Measurements from ENCODE around the gene SPRR2D. TPM values are rescaled to one million over a fixed set of nuclear protein-coding genes. Genes with fewer than 3 reads are reported as not detected.

The SPRR2D gene
- total and polyA plus RNA-seq, 2 of the 4 experiments (the other 2 are of a cell fraction), result not detected

DNA sequence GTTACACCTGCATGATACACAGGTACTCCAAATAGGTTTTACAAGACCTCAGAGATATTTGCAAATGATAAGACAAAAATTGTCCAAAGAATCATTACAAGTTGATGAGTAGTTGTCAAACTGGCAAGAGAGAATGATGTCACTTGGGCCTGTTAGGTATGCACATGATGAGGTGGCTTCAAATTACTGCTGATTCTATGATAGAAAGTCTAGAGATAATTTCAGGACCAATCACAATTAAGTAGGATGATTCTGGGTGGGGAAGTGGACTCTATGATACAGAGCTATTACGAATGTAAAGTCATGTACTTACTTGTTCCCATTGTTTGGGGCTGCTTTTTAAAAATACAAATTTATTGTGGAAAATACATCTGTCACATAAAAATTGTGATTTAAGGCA is 15.1 kb downstream of the SPRR2D start:
- in situ Hi-C loops (cut with MboI; ENCODE audit: low sequenced_read_pairs), result no loop called here
- CTCF ChIA-PET, result interaction anchor here (0.6 to 0.7 kb wide), 2 partner anchors 42 to 941 kb away, joined by 3 read pairs; no protein-coding TSS in a partner anchor
- ATAC-seq (ENCODE audit: low read depth) (no peak), DNase-seq (no peak)
- no peaks in the 10 kb centered on the region for H3K36me3 ChIP-seq (ENCODE audit: control insufficient read depth, insufficient read depth, low read length)
- H2AK5ac ChIP-seq (ENCODE audit: low read depth, low read length), result no peak overlapping the region
- no peak overlapping the region for H3K56ac ChIP-seq (ENCODE audit: extremely low read depth, insufficient read depth, low read length)
- H2BK120ac ChIP-seq (ENCODE audit: low read depth, low read length), result no peak overlapping the region
- intact Hi-C loops (cut with micrococcal nuclease), result no loop called here
- BruUV-seq (replicated peaks), result no TSS peak
- H3K23ac ChIP-seq (ENCODE audit: low read depth, low read length), result no peak overlapping the region
- H4K5ac ChIP-seq (ENCODE audit: low read depth, low read length), result no peak overlapping the region
- no peak overlapping the region for H3K14ac ChIP-seq (replicated peaks; ENCODE audit: low read depth, low read length)
- no peaks in the 10 kb centered on the region for H3K27me3 ChIP-seq (ENCODE audit: control insufficient read depth, insufficient read depth, low read length)
- H3K4me1 ChIP-seq (ENCODE audit: control insufficient read depth, insufficient read depth, low read length), result no peaks in the 10 kb centered on the region
- no peak overlapping the region for H4K8ac ChIP-seq (ENCODE audit: low read depth in 2 of 2, low read length in 2 of 2)
- no peaks in the 10 kb centered on the region for H3K9me3 ChIP-seq (ENCODE audit: control insufficient read depth, insufficient read depth, low read length)
- H2BK5ac ChIP-seq (ENCODE audit: low read depth, low read length, poor library complexity, severe bottlenecking), result no peak overlapping the region
- no peaks in the 10 kb centered on the region for H4K20me1 ChIP-seq (ENCODE audit: insufficient read depth, low read length)
- H2BK20ac ChIP-seq (ENCODE audit: low read depth, low read length), result no peak overlapping the region
- no peak overlapping the region for H4K91ac ChIP-seq (ENCODE audit: insufficient read depth, low read depth, low read length)
- H3K4me2 ChIP-seq (ENCODE audit: low read depth, low read length), result no peak overlapping the region
- H3K9me1 ChIP-seq (ENCODE audit: insufficient read depth, low read length), result no peaks in the 10 kb centered on the region
- WGBS, 2 experiments (ENCODE audit: extremely low coverage in 2 of 2, insufficient read length in 1 of 2), result no CpG with 5 or more reads among the region's 1 CpG
- no peak overlapping the region for H2AK9ac ChIP-seq (replicated peaks; ENCODE audit: low read depth, low read length, poor library complexity)
- no peak overlapping the region for H3K18ac ChIP-seq (ENCODE audit: low read depth, low read length)
- H3K4me3 ChIP-seq (ENCODE audit: insufficient read depth, low read depth, low read length), result no peak overlapping the region
- no peak overlapping the region for H2AFZ ChIP-seq (replicated peaks; ENCODE audit: low read length, poor library complexity)
- no peaks in the 10 kb centered on the region for H3K79me1 ChIP-seq (ENCODE audit: low read depth in 1 of 2, low read length in 2 of 2)
- no peak overlapping the region for H2BK15ac ChIP-seq (ENCODE audit: low read depth, low read length)
- dilution Hi-C loops (cut with HindIII; ENCODE audit: low sequenced_read_pairs, unreplicated experiment), result no loop called here
- H3K4ac ChIP-seq (ENCODE audit: low read depth, low read length), result no peak overlapping the region
- POLR2A ChIA-PET (ENCODE audit: unreplicated experiment), result no interaction called here
- TF ChIP-seq RCOR1 (IDR thresholded peaks at IDR 0.05; ENCODE audit: insufficient replicate concordance, low read length), result no peak
- TF ChIP-seq, protein P1, sequence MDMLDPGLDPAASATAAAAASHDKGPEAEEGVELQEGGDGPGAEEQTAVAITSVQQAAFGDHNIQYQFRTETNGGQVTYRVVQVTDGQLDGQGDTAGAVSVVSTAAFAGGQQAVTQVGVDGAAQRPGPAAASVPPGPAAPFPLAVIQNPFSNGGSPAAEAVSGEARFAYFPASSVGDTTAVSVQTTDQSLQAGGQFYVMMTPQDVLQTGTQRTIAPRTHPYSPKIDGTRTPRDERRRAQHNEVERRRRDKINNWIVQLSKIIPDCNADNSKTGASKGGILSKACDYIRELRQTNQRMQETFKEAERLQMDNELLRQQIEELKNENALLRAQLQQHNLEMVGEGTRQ (IDR thresholded peaks at IDR 0.05; ENCODE audit: low read depth, low read length), result no peak
- TF ChIP-seq, protein P2, sequence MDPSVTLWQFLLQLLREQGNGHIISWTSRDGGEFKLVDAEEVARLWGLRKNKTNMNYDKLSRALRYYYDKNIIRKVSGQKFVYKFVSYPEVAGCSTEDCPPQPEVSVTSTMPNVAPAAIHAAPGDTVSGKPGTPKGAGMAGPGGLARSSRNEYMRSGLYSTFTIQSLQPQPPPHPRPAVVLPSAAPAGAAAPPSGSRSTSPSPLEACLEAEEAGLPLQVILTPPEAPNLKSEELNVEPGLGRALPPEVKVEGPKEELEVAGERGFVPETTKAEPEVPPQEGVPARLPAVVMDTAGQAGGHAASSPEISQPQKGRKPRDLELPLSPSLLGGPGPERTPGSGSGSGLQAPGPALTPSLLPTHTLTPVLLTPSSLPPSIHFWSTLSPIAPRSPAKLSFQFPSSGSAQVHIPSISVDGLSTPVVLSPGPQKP (IDR thresholded peaks at IDR 0.05; ENCODE audit: borderline replicate concordance, low read depth, low read length), result no peak
- TF ChIP-seq CEBPB (IDR thresholded peaks at IDR 0.05; ENCODE audit: low read depth, low read length), result no peak
- TF ChIP-seq MXI1 (IDR thresholded peaks at IDR 0.05; ENCODE audit: borderline replicate concordance, low read depth, low read length), result no peak
- TF ChIP-seq MAZ (IDR thresholded peaks at IDR 0.05; ENCODE audit: borderline replicate concordance, low read depth, low read length), result no peak
- TF ChIP-seq FOS (IDR thresholded peaks at IDR 0.05; ENCODE audit: low read depth, low read length), result no peak
- TF ChIP-seq MAFK (IDR thresholded peaks at IDR 0.05; ENCODE audit: low read depth, low read length), result no peak
- no peak for TF ChIP-seq CHD1 (IDR thresholded peaks at IDR 0.05; ENCODE audit: low read depth, low read length)
- no peak for TF ChIP-seq RFX5 (IDR thresholded peaks at IDR 0.05; ENCODE audit: low read depth, low read length)
- TF ChIP-seq RAD21 (IDR thresholded peaks at IDR 0.05; ENCODE audit: low read length), result no peak
- TF ChIP-seq POLR2A (IDR thresholded peaks at IDR 0.05; ENCODE audit: low read depth, low read length), result no peak
- TF ChIP-seq NFE2L2 (IDR thresholded peaks at IDR 0.05; ENCODE audit: low read depth, low read length), result no peak
- TF ChIP-seq, protein P3, sequence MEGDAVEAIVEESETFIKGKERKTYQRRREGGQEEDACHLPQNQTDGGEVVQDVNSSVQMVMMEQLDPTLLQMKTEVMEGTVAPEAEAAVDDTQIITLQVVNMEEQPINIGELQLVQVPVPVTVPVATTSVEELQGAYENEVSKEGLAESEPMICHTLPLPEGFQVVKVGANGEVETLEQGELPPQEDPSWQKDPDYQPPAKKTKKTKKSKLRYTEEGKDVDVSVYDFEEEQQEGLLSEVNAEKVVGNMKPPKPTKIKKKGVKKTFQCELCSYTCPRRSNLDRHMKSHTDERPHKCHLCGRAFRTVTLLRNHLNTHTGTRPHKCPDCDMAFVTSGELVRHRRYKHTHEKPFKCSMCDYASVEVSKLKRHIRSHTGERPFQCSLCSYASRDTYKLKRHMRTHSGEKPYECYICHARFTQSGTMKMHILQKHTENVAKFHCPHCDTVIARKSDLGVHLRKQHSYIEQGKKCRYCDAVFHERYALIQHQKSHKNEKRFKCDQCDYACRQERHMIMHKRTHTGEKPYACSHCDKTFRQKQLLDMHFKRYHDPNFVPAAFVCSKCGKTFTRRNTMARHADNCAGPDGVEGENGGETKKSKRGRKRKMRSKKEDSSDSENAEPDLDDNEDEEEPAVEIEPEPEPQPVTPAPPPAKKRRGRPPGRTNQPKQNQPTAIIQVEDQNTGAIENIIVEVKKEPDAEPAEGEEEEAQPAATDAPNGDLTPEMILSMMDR (conservative IDR thresholded peaks at IDR 0.05; ENCODE audit: low read depth, low read length), result no peak
- no peak for TF ChIP-seq BHLHE40 (IDR thresholded peaks at IDR 0.05; ENCODE audit: low read depth, low read length)
- TF ChIP-seq SMC3 (IDR thresholded peaks at IDR 0.05; ENCODE audit: low read depth, low read length), result no peak
- no peak overlapping the region for H3K27ac ChIP-seq (ENCODE audit: insufficient read depth, low read length)
- H3K9ac ChIP-seq (ENCODE audit: low read depth, low read length), result no peak overlapping the region

Data from IMR-90 (cell line).